HEK293T (cell line): ENCODE data around the gene HES3.

Source experiments
- CTCF ChIA-PET: fragments of 350-600 bp; formaldehyde crosslinking; extraction: SDS; loops from one replicate; lab custom pipeline; 2021; ENCODE audit warnings: antibody characterized with exemption, inconsistent platforms; lab: Yijun Ruan, JAX
- POLR2A ChIA-PET: fragments of 350-600 bp; formaldehyde crosslinking; extraction: SDS; loops from one replicate; lab custom pipeline; 2020; ENCODE audit warnings: antibody characterized with exemption, inconsistent platforms; lab: Yijun Ruan, JAX
- DNase-seq: peaks from one replicate; pipeline ENCODE4 v3.0.0; 2012; ENCODE audit warnings: mixed read lengths; ENCODE audit errors: extremely low spot score
- ARNT ChIP-seq: fragments of 450-650 bp; IDR thresholded peaks from 2 replicates; pipeline ENCODE4 v1.6.1; 2017; ENCODE audit warnings: mild to moderate bottlenecking
- BHLHE40 ChIP-seq: fragments of 450-650 bp; IDR thresholded peaks from 2 replicates; pipeline ENCODE4 v1.6.1; 2016; ENCODE audit warnings: mild to moderate bottlenecking, moderate library complexity, borderline replicate concordance
- CTBP1 ChIP-seq: fragments of 450-650 bp; IDR thresholded peaks from 2 replicates; pipeline ENCODE4 v1.6.1; 2016; ENCODE audit warnings: borderline replicate concordance
- ELF4 ChIP-seq: fragments of 450-650 bp; IDR thresholded peaks from 2 replicates; pipeline ENCODE4 v1.6.1; 2017; ENCODE audit warnings: antibody characterized with exemption
- FOXA1 ChIP-seq: fragments of 450-650 bp; IDR thresholded peaks from 2 replicates; pipeline ENCODE4 v1.6.1; 2016; ENCODE audit warnings: mild to moderate bottlenecking
- FOXK2 ChIP-seq: fragments of 450-650 bp; IDR thresholded peaks from 2 replicates; pipeline ENCODE4 v1.6.1; 2016; ENCODE audit warnings: mild to moderate bottlenecking
- FOXM1 ChIP-seq: fragments of 450-650 bp; IDR thresholded peaks from 2 replicates; pipeline ENCODE4 v1.6.1; 2017; ENCODE audit warnings: mild to moderate bottlenecking, borderline replicate concordance
- HDGF ChIP-seq: fragments of 450-650 bp; IDR thresholded peaks from 2 replicates; pipeline ENCODE4 v1.6.1; 2017; ENCODE audit warnings: antibody characterized with exemption, borderline replicate concordance
- L3MBTL2 ChIP-seq: fragments of 450-650 bp; conservative IDR thresholded peaks from 2 replicates; pipeline ENCODE4 v1.6.1; 2016; ENCODE audit warnings: mild to moderate bottlenecking
- LEF1 ChIP-seq: fragments of 450-650 bp; IDR thresholded peaks from 2 replicates; pipeline ENCODE4 v1.6.1; 2017; ENCODE audit warnings: mild to moderate bottlenecking, borderline replicate concordance
- NFRKB ChIP-seq: fragments of 450-650 bp; IDR thresholded peaks from 2 replicates; pipeline ENCODE4 v1.6.1; 2016; ENCODE audit warnings: mild to moderate bottlenecking, moderate library complexity
- SP1 ChIP-seq: fragments of 450-650 bp; IDR thresholded peaks from 2 replicates; pipeline ENCODE4 v1.6.1; 2017
- SUZ12 ChIP-seq: fragments of 450-650 bp; IDR thresholded peaks from 2 replicates; pipeline ENCODE4 v1.6.1; 2016; ENCODE audit warnings: mild to moderate bottlenecking
- TARDBP ChIP-seq: fragments of 450-650 bp; IDR thresholded peaks from 2 replicates; pipeline ENCODE4 v1.6.1; 2016
- ZNF384 ChIP-seq: fragments of 450-650 bp; IDR thresholded peaks from 2 replicates; pipeline ENCODE4 v1.6.1; 2016
- TF ChIP-seq, protein P1 (sequence below): fragments of 450-650 bp; IDR thresholded peaks from 2 replicates; pipeline ENCODE4 v1.6.1; 2016

The HES3 gene

DNA sequence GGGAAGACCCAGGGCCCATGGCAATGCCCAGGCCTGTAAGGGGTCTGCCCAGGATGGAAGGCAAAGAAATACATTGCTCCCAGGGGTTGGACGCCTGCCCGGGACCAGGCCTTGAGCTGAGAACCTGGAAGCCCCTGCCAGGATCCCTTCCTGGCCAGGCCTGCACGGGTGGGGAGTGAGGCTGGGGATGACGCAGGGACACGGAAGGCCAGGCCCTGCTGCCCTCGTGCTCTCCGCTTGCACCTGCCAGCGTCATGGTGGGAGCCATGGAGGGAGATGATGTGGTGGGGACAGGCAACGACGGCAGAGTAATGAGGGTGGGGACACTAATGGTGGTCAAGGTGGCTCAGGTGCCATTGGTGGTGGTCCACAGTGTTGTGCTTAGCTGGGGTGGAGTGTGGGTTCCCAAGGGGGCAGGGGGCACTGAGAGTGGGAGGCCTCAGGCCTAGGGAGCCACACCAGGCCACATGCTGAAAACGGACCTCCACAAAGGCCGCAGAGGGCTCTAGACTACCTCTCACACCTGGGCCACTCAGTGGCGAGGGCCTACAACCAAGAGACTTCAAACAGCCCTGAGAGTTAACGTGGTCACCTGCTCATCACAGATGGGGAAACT, 4.3 kb downstream of the HES3 start:
- CTCF ChIA-PET: interaction anchor here (2.5 to 3.1 kb wide), 3 partner anchors 10 to 95 kb away, joined by 14 to 28 read pairs (median 19); no protein-coding TSS in a partner anchor
- POLR2A ChIA-PET: no interaction called here
- no peak for DNase-seq
- TF ChIP-seq LEF1 (no peak), SUZ12 (no peak), L3MBTL2 (no peak), SP1 (no peak), BHLHE40 (no peak)
- TF ChIP-seq, protein P1, sequence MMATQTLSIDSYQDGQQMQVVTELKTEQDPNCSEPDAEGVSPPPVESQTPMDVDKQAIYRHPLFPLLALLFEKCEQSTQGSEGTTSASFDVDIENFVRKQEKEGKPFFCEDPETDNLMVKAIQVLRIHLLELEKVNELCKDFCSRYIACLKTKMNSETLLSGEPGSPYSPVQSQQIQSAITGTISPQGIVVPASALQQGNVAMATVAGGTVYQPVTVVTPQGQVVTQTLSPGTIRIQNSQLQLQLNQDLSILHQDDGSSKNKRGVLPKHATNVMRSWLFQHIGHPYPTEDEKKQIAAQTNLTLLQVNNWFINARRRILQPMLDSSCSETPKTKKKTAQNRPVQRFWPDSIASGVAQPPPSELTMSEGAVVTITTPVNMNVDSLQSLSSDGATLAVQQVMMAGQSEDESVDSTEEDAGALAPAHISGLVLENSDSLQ: no peak

- CTCF ChIA-PET: no interaction called here
- POLR2A ChIA-PET: no interaction called here
- TF ChIP-seq SP1 (no peak), CTBP1 (no peak), LEF1 (no peak), FOXK2 (no peak), ELF4 (no peak), NFRKB (no peak), TARDBP (no peak), ARNT (no peak), L3MBTL2 (no peak)
- TF ChIP-seq, protein P1: no peak
- DNase-seq: no peak
Measured at GRCh38 chr1:6248932-6249738, 5.2 kb downstream of the HES3 start.

GRCh38 chr1:6249739-6250689, 6.0 kb downstream of the HES3 start:
- TF ChIP-seq SUZ12: no peak
- no peak for TF ChIP-seq NFRKB
- CTCF ChIA-PET: interaction anchor here (0.6 kb wide), 1 partner anchor 32 kb away, joined by 3 read pairs; no protein-coding TSS in a partner anchor
- no peak for DNase-seq
- POLR2A ChIA-PET: interaction anchor here (1.2 kb wide), 1 partner anchor 45 kb away, joined by 3 read pairs; no protein-coding TSS in a partner anchor

DNA sequence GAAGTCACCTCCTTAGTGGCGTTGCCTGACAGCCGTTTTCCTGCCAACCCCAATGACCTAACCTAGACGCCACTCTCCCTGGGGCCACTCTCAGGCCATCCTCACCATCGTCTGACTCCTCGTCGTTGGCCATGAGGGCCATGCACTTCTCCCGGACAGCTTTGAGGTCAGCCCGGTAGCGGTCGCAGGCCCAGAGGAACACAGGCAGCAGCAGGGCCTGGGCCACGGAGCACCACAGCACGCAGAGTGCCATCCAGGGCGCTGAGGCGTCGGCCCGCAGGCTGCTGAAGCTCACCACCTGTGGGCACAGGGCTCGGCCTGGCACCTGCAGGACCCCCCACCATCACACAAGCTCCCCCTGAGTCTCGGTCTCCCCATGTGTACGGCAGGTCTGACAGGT, 7.3 kb downstream of the HES3 start:
- TF ChIP-seq BHLHE40 (no peak), SUZ12 (no peak), FOXM1 (no peak), TARDBP (no peak), FOXK2 (no peak), SP1 (no peak), ELF4 (no peak), LEF1 (no peak), CTBP1 (no peak), HDGF (no peak), NFRKB (no peak), ZNF384 (no peak), FOXA1 (no peak), L3MBTL2 (no peak), ARNT (no peak)
- TF ChIP-seq, protein P1: no peak
- ChIA-PET POLR2A (interaction anchor here (1.2 kb wide), 1 partner anchor 46 kb away, joined by 3 read pairs; no protein-coding TSS in a partner anchor), CTCF (interaction anchor here (0.6 kb wide), 1 partner anchor 31 kb away, joined by 3 read pairs; no protein-coding TSS in a partner anchor)
- DNase-seq: no peak

DNA sequence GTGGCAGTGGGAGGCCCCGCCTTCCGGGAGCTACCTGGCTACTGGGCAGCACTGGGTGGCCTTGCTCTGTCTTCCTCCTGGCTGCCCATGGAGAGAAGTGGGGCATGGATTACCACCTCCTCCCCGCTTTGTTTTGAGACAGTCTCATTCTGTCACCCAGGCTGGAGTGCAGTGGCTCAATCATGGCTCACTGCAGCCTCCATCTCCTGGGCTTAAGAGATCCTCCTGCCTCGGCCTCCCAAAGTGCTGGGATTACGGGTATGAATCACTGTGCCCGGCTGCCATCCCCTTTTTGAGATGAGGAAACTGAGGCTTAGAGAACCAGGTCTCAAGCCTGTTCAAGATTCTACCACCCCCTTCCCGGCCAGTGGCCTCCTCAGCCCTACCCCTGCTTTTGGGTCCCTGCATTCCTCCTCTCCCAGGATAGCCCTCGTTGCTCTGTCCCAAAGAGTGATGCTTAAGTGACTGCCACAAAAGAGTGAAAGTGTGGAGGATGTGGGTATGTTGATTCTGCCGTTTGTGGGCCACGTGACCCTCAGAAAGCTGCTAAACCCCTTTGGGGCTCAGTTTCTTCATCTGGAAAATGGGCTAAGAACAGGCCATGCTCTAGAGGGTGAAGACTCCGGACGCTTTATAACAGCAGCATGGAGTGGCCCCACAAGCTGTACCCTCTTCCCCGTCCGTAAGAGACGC, 7.8 kb downstream of the HES3 start:
- ChIA-PET POLR2A (no interaction called here), CTCF (no interaction called here)
- no peak for TF ChIP-seq CTBP1

DNA sequence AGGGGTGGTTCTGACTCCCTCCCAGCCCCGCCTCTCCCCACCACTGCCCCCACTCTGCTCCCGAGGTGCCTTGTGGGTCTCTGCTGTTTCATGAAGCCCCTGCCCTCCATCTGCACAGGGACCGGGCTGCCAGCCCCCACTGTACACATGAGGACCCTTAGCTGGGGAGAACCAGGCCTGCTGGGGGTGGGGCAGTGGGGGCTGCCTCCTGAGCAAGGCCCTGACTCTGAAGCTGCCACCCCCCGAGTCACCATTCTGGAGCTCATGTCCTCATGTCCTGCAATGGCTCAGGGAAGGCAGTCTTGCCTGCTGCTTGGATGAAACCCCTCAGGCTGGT, 8.4 kb downstream of the HES3 start:
- no peak for TF ChIP-seq ARNT
- TF ChIP-seq HDGF: no peak
- TF ChIP-seq SUZ12: no peak
- no peak for TF ChIP-seq ZNF384
- no peak for TF ChIP-seq FOXA1
- no peak for TF ChIP-seq NFRKB
- TF ChIP-seq ELF4: no peak
- TF ChIP-seq L3MBTL2: no peak
- TF ChIP-seq CTBP1: no peak
- TF ChIP-seq TARDBP: no peak
- TF ChIP-seq, protein P1: no peak
- no peak for TF ChIP-seq FOXM1
- TF ChIP-seq SP1: no peak
- no peak for TF ChIP-seq LEF1
- no peak for TF ChIP-seq FOXK2
- TF ChIP-seq BHLHE40: no peak
- DNase-seq: no peak
- POLR2A ChIA-PET: no interaction called here
- CTCF ChIA-PET: interaction anchor here (1.0 kb wide), 1 partner anchor 14 kb away, joined by 6 read pairs; no protein-coding TSS in a partner anchor

More for the DNA sequence above, 7.8 kb downstream of the HES3 start:
- no peak for DNase-seq
